GM18511 (cell line): ENCODE results near the gene LNX1.
A peak's percentile ranks its signal among the peaks of the same experiment; 100 is the strongest.
"Not testable (repeated sequence)": the region's sequence is repeated elsewhere in the genome, so short reads cannot be mapped to it uniquely, and the experiment has no call there.

Experiments used
- ATAC-seq: cut with Tn5 transposase; IDR thresholded peaks from one replicate; pipeline ENCODE4 v1.9.1; 2021; ENCODE audit warnings: mild to moderate bottlenecking, moderate library complexity; ENCODE audit not compliant: unreplicated experiment

The LNX1 gene

GRCh38 chr4:53476232-53477037 is 114.9 kb downstream of the LNX1 start:
- ATAC-seq, result no peak

- ATAC-seq, result not testable (repeated sequence)
These were observed 124.7 kb downstream of the LNX1 start for GRCh38 chr4:53466576-53466975.

DNA sequence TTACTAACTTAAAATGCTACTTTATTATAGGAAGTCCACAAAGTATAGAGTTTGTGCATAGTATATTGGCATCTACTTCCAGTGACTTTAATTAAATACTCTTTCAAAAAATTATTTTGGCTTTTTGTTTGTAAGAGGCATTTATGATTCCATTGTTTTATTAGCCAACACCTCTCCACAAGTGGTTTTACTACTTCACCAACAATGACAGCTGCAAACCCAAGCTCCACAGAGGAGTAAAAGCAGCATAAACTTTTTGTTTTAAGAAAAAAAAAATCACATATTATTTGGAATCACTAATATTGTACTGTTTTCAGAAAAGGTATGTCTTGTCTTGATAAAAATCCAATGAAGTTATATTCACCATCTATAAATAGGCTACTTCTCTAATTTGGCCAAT is 125.4 kb downstream of the LNX1 start:
- ATAC-seq, result no peak

- ATAC-seq, result no peak
These were observed 126.0 kb downstream of the LNX1 start for GRCh38 chr4:53465281-53465680.

DNA sequence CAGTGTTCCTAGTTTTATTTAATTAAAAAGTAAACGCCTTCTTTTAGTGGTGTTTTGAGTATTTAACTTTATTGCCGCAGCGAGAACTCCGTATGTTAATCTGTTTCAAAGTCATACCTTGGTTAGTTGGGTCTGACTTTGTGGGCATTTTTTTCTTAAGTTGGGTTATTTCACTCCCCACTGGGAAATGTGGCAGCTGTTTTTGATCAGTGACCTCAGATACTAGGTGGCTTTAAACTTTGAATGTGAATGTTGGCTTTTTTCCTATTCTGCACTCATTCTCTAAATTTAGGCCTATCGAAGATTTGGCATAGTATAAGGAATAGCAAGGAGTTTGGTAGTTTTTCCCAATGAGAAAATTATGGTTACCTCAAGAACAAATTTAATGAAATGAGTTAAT is 127.9 kb downstream of the LNX1 start:
- no peak for ATAC-seq

GRCh38 chr4:53461244-53461643 is 130.0 kb downstream of the LNX1 start:
- ATAC-seq, result no peak

- no peak for ATAC-seq
These were observed 131.7 kb downstream of the LNX1 start for GRCh38 chr4:53459548-53459947.

- no peak for ATAC-seq
These were observed 135.1 kb downstream of the LNX1 start for GRCh38 chr4:53456178-53456577.

- no peak for ATAC-seq
These were observed 135.5 kb downstream of the LNX1 start for GRCh38 chr4:53455766-53456165.

GRCh38 chr4:53453385-53453784 is 137.9 kb downstream of the LNX1 start:
- no peak for ATAC-seq

GRCh38 chr4:53450773-53451172 is 140.5 kb downstream of the LNX1 start:
- no peak for ATAC-seq

GRCh38 chr4:53444954-53445353 is 146.3 kb downstream of the LNX1 start:
- no peak for ATAC-seq

- no peak for ATAC-seq
These were observed 149.7 kb downstream of the LNX1 start for GRCh38 chr4:53441564-53441963.

- ATAC-seq, result no peak
These were observed 155.0 kb downstream of the LNX1 start for GRCh38 chr4:53436251-53436650.

GRCh38 chr4:53432528-53433424 is 158.5 kb downstream of the LNX1 start:
- peak; percentile 64 for ATAC-seq

- no peak for ATAC-seq
These were observed 160.2 kb downstream of the LNX1 start for GRCh38 chr4:53431052-53431451.

- ATAC-seq, result no peak
These were observed 163.9 kb downstream of the LNX1 start for GRCh38 chr4:53427366-53427765.

DNA sequence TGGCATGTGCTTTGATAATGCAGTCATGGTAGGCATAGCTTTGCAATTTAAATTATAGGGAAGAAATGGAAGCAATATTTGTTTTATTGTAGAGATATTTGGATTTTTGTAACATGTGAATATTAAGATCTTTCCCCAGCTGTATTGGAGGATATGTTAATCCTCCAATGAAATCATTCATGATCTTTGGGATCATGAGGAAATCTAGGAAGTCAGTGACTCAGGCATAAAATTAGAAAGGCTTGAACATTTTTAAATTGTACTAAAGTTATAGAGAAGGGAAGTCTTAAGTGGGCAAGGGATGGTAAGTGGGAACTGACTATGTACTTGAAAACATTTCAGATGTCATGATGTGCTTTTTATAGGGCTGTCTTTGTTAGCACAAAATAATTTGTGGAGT is 167.0 kb downstream of the LNX1 start:
- ATAC-seq, result no peak

DNA sequence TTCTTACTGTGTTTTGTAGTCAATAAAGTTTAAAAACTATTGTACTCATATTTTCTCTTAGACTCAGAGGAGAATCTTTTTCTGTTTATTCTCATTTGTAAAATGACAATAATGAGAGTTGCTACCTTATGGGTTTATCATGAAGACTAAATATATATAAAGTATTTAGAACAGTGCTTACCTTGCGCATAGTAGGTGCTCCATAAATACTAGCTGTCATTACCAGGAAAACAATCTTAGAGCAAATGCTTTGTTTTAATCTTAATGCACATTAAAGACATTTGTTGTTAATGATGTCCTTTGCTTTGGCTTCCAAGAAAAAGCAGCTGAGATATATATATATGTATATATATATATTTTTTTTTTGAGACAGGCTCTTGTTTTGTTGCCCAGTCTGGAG is 168.9 kb downstream of the LNX1 start:
- no peak for ATAC-seq

DNA sequence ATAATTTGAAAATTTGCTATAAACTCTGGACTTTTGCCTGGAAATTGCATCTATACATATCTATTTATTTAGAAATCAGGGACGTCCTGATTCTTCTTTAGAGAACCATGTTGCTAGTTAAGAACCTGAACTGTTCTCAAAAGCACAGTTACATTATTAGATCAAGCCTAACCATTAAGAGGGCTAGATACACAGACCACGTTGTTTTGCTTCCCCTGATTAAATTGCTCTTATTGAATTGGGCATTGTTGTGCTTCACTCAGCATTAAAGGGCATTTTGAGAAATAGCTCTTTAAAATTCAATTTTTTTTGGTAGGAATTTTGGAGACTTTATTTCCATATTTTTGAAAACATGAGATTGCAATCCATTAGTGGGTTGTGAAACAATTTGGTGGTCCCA is 169.5 kb downstream of the LNX1 start:
- no peak for ATAC-seq

DNA sequence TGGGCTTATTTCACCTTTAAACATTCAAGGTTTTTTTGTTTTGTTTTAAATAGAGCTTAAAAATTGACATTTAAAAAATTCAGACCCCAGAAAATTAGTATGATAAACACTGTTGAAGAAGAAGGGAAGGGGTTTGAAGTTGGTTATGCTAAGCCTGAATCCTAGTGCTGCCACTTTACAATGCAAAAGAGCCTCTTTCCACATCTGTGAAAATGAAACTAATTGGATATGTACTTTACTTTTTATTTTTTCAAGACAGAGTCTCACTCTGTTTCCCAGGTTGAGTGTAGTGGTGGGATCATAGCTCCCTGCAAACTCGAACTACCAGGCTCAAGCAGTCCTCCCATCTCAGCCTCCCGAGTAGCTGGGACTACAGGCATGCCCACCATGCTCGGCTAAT is 172.1 kb downstream of the LNX1 start:
- ATAC-seq, result no peak

DNA sequence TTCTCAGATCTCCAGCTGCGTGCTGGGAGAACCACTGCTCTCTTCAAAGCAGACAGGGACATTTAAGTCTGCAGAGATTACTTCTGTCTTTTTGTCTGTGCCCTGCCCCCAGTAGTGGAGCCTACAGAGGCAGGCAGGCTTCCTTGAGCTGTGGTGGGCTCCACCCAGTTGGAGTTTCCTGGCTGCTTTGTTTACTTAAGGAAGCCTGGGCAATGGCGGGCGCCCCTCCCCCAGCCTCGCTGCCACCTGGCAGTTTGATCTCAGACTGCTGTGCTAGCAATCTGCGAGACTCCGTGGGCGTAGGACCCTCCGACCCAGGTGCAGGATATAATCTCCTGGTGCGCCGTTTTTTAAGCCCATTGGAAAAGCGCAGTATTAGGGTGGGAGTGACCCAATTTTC is 181.8 kb downstream of the LNX1 start:
- ATAC-seq, result not testable (repeated sequence)
